Measurements from ENCODE around the gene BRF1.

BRF1 gene

GRCh38 chr14:105201156-105201924 is 99.5 kb downstream of the BRF1 start:
- Histone ChIP-seq H3K4me3 (ENCODE audit: insufficient read length, low read depth) (no peak overlapping the region), H3K9me3 (ENCODE audit: insufficient read depth, low read length) (no peaks in the 10 kb centered on the region), H3K9ac (ENCODE audit: insufficient read length, low read depth) (no peak overlapping the region), H3K27me3 (ENCODE audit: insufficient read depth, insufficient read length) (peaks cover 30% of the 10 kb centered on the region), H3K4me1 (ENCODE audit: insufficient read depth, insufficient read length) (peaks cover 13% of the 10 kb centered on the region), H3K36me3 (ENCODE audit: insufficient read depth, insufficient read length, low read length) (no peaks in the 10 kb centered on the region)
- DNase-seq (ENCODE audit: low read depth, low spot score) = no peak
- TF ChIP-seq YY1 (IDR thresholded peaks at IDR 0.05; ENCODE audit: insufficient read depth, insufficient read length) (no peak), ZNF274 (IDR thresholded peaks at IDR 0.05; ENCODE audit: low read depth, low read length) (no peak), SUZ12 (IDR thresholded peaks at IDR 0.05; ENCODE audit: extremely low read depth, insufficient read depth, insufficient read length) (no peak)

- H3K27me3 ChIP-seq (ENCODE audit: insufficient read depth, insufficient read length) = peaks cover 37% of the 10 kb centered on the region
- no peak overlapping the region for H3K4me3 ChIP-seq (ENCODE audit: insufficient read length, low read depth)
- H3K9ac ChIP-seq (ENCODE audit: insufficient read length, low read depth) = no peak overlapping the region
- peaks cover 18% of the 10 kb centered on the region for H3K4me1 ChIP-seq (ENCODE audit: insufficient read depth, insufficient read length)
- H3K36me3 ChIP-seq (ENCODE audit: insufficient read depth, insufficient read length, low read length) = no peaks in the 10 kb centered on the region
- no peak for TF ChIP-seq ZNF274 (IDR thresholded peaks at IDR 0.05; ENCODE audit: low read depth, low read length)
- no peak for TF ChIP-seq SUZ12 (IDR thresholded peaks at IDR 0.05; ENCODE audit: extremely low read depth, insufficient read depth, insufficient read length)
- TF ChIP-seq YY1 (IDR thresholded peaks at IDR 0.05; ENCODE audit: insufficient read depth, insufficient read length) = no peak
- no peak for DNase-seq (ENCODE audit: low read depth, low spot score)
- H3K9me3 ChIP-seq (ENCODE audit: insufficient read depth, low read length) = no peaks in the 10 kb centered on the region
Observed at GRCh38 chr14:105200641-105201040, 100.2 kb downstream of the BRF1 start.

GRCh38 chr14:105200074-105200473 is 100.7 kb downstream of the BRF1 start:
- Histone ChIP-seq H3K27me3 (ENCODE audit: insufficient read depth, insufficient read length) (peaks cover 41% of the 10 kb centered on the region), H3K4me3 (ENCODE audit: insufficient read length, low read depth) (no peak overlapping the region), H3K9me3 (ENCODE audit: insufficient read depth, low read length) (no peaks in the 10 kb centered on the region), H3K9ac (ENCODE audit: insufficient read length, low read depth) (no peak overlapping the region), H3K36me3 (ENCODE audit: insufficient read depth, insufficient read length, low read length) (no peaks in the 10 kb centered on the region), H3K4me1 (ENCODE audit: insufficient read depth, insufficient read length) (peaks cover 23% of the 10 kb centered on the region)
- no peak for DNase-seq (ENCODE audit: low read depth, low spot score)
- TF ChIP-seq ZNF274 (IDR thresholded peaks at IDR 0.05; ENCODE audit: low read depth, low read length) = no peak
- TF ChIP-seq SUZ12 (IDR thresholded peaks at IDR 0.05; ENCODE audit: extremely low read depth, insufficient read depth, insufficient read length) = no peak
- TF ChIP-seq YY1 (IDR thresholded peaks at IDR 0.05; ENCODE audit: insufficient read depth, insufficient read length) = no peak

- TF ChIP-seq SUZ12 (IDR thresholded peaks at IDR 0.05; ENCODE audit: extremely low read depth, insufficient read depth, insufficient read length) (no peak), YY1 (IDR thresholded peaks at IDR 0.05; ENCODE audit: insufficient read depth, insufficient read length) (no peak), ZNF274 (IDR thresholded peaks at IDR 0.05; ENCODE audit: low read depth, low read length) (no peak)
- Histone ChIP-seq H3K4me1 (ENCODE audit: insufficient read depth, insufficient read length) (peaks cover 28% of the 10 kb centered on the region), H3K36me3 (ENCODE audit: insufficient read depth, insufficient read length, low read length) (no peaks in the 10 kb centered on the region), H3K9me3 (ENCODE audit: insufficient read depth, low read length) (no peaks in the 10 kb centered on the region), H3K4me3 (ENCODE audit: insufficient read length, low read depth) (no peak overlapping the region), H3K9ac (ENCODE audit: insufficient read length, low read depth) (no peak overlapping the region), H3K27me3 (ENCODE audit: insufficient read depth, insufficient read length) (peaks cover 50% of the 10 kb centered on the region)
- no peak for DNase-seq (ENCODE audit: low read depth, low spot score)
Observed at GRCh38 chr14:105199093-105199492, 101.7 kb downstream of the BRF1 start.

GRCh38 chr14:105198588-105198987 is 102.2 kb downstream of the BRF1 start:
- DNase-seq (ENCODE audit: low read depth, low spot score) = no peak
- TF ChIP-seq SUZ12 (IDR thresholded peaks at IDR 0.05; ENCODE audit: extremely low read depth, insufficient read depth, insufficient read length) = no peak
- TF ChIP-seq ZNF274 (IDR thresholded peaks at IDR 0.05; ENCODE audit: low read depth, low read length) = no peak
- TF ChIP-seq YY1 (IDR thresholded peaks at IDR 0.05; ENCODE audit: insufficient read depth, insufficient read length) = no peak
- peaks cover 30% of the 10 kb centered on the region for H3K4me1 ChIP-seq (ENCODE audit: insufficient read depth, insufficient read length)

GRCh38 chr14:105197211-105197641 is 103.6 kb downstream of the BRF1 start:
- DNase-seq (ENCODE audit: low read depth, low spot score) = no peak
- Histone ChIP-seq H3K9ac (ENCODE audit: insufficient read length, low read depth) (no peak overlapping the region), H3K4me1 (ENCODE audit: insufficient read depth, insufficient read length) (peaks cover 29% of the 10 kb centered on the region), H3K36me3 (ENCODE audit: insufficient read depth, insufficient read length, low read length) (no peaks in the 10 kb centered on the region), H3K4me3 (ENCODE audit: insufficient read length, low read depth) (no peak overlapping the region), H3K27me3 (ENCODE audit: insufficient read depth, insufficient read length) (peaks cover 57% of the 10 kb centered on the region), H3K9me3 (ENCODE audit: insufficient read depth, low read length) (no peaks in the 10 kb centered on the region)
- TF ChIP-seq SUZ12 (IDR thresholded peaks at IDR 0.05; ENCODE audit: extremely low read depth, insufficient read depth, insufficient read length) = no peak
- no peak for TF ChIP-seq ZNF274 (IDR thresholded peaks at IDR 0.05; ENCODE audit: low read depth, low read length)
- TF ChIP-seq YY1 (IDR thresholded peaks at IDR 0.05; ENCODE audit: insufficient read depth, insufficient read length) = no peak

More at GRCh38 chr14:105198588-105198987, 102.2 kb downstream of the BRF1 start:
- H3K4me3 ChIP-seq (ENCODE audit: insufficient read length, low read depth) = no peak overlapping the region
- no peaks in the 10 kb centered on the region for H3K36me3 ChIP-seq (ENCODE audit: insufficient read depth, insufficient read length, low read length)
- peaks cover 55% of the 10 kb centered on the region for H3K27me3 ChIP-seq (ENCODE audit: insufficient read depth, insufficient read length)
- H3K9ac ChIP-seq (ENCODE audit: insufficient read length, low read depth) = no peak overlapping the region
- H3K9me3 ChIP-seq (ENCODE audit: insufficient read depth, low read length) = no peaks in the 10 kb centered on the region

- Histone ChIP-seq H3K27me3 (ENCODE audit: insufficient read depth, insufficient read length) (peaks cover 57% of the 10 kb centered on the region), H3K4me3 (ENCODE audit: insufficient read length, low read depth) (peak overlapping the region; percentile 0), H3K9ac (ENCODE audit: insufficient read length, low read depth) (peak overlapping the region; percentile 72), H3K9me3 (ENCODE audit: insufficient read depth, low read length) (no peaks in the 10 kb centered on the region), H3K4me1 (ENCODE audit: insufficient read depth, insufficient read length) (peaks cover 21% of the 10 kb centered on the region), H3K36me3 (ENCODE audit: insufficient read depth, insufficient read length, low read length) (no peaks in the 10 kb centered on the region)
- no peak for DNase-seq (ENCODE audit: low read depth, low spot score)
- TF ChIP-seq SUZ12 (IDR thresholded peaks at IDR 0.05; ENCODE audit: extremely low read depth, insufficient read depth, insufficient read length) = no peak
Observed at GRCh38 chr14:105196265-105196960, 104.4 kb downstream of the BRF1 start.

All from NT2/D1 (cell line).